GM12878 (cell line): ENCODE data around the gene ALMS1. TPM values are rescaled to one million over a fixed set of nuclear protein-coding genes. Genes with fewer than 3 reads are reported as not detected.

Experiments
- ATAC-seq: fragments of 200-7000 bp; cut with Tn5 transposase; 3 replicates; pipeline ENCODE4 v1.9.1; 2020; ENCODE audit warnings: mild to moderate bottlenecking, moderate library complexity
- BruUV-seq: library from RNA; stranded (reverse); fragments of 400-500 nt; replicated peaks from 2 replicates; lab custom pipeline; 2021; lab: Mats Ljungman, UMichigan
- CTCF ChIA-PET: fragments of 300-600 bp; sonication (Branson Sonifier 250); formaldehyde crosslinking; extraction: SDS; loops from one replicate; lab custom pipeline; 2021; ENCODE audit warnings: inconsistent platforms; lab: Yijun Ruan, JAX
- POLR2A ChIA-PET: fragments of 350-600 bp; formaldehyde crosslinking; extraction: SDS; loops from one replicate; lab custom pipeline; 2021; ENCODE audit warnings: inconsistent platforms; lab: Charles Lee
- RAD21 ChIA-PET: fragments of 300-600 bp; sonication (Branson Sonifier 250); formaldehyde crosslinking; loops from one replicate; lab custom pipeline; 2023; ENCODE audit warnings: antibody characterized with exemption; ENCODE audit not compliant: unreplicated experiment; lab: Charles Lee
- SMC1A ChIA-PET: fragments of 300-600 bp; sonication (Branson Sonifier 250); formaldehyde crosslinking; loops from one replicate; lab custom pipeline; 2023; ENCODE audit not compliant: unreplicated experiment, uncharacterized antibody; lab: Charles Lee
- DNase-seq: peaks from one replicate; pipeline ENCODE4 v3.0.0-alpha.2; 2011; ENCODE audit warnings: low read depth, low spot score
- FAIRE-seq: peaks from 3 replicates; lab custom pipeline; 2011; peaks lifted over from hg19 to GRCh38; lab: Jason Lieb, UNC
- H2AFZ ChIP-seq: 2 replicates; pipeline ENCODE4 v1.6.0; 2011; ENCODE audit warnings: low read depth, low read length, control low read depth; ENCODE audit not compliant: control insufficient read depth
- H3K27ac ChIP-seq: 2 replicates; pipeline ENCODE4 v1.5.1; 2011; ENCODE audit warnings: control low read depth; ENCODE audit not compliant: control insufficient read depth, insufficient read depth
- H3K27me3 ChIP-seq, 2 experiments: replicated peaks in 1 of 2; 2 replicates each; pipeline versions ENCODE4 v1.6.0 to v1.6.1; 2011; ENCODE audit warnings: low read length in 1 of 2; ENCODE audit not compliant: control insufficient read depth in 2 of 2, insufficient read depth in 2 of 2
- H3K36me3 ChIP-seq, 2 experiments: 2 replicates each; pipeline ENCODE4 v1.5.1; 2011; ENCODE audit warnings: low read length in 1 of 2; ENCODE audit not compliant: control insufficient read depth in 2 of 2, insufficient read depth in 2 of 2
- H3K4me1 ChIP-seq: 2 replicates; pipeline ENCODE4 v1.6.1; 2011; ENCODE audit warnings: mild to moderate bottlenecking, low read length, moderate library complexity, mixed read lengths; ENCODE audit not compliant: control insufficient read depth, insufficient read depth
- H3K4me2 ChIP-seq: 2 replicates; pipeline ENCODE4 v1.6.0; 2011; ENCODE audit warnings: control low read depth; ENCODE audit not compliant: control insufficient read depth, insufficient read depth
- H3K4me3 ChIP-seq: fragments of 200-600 bp; sonication (generic); 2 replicates; pipeline ENCODE4 v1.5.1; 2016
- H3K79me2 ChIP-seq: 2 replicates; pipeline ENCODE4 v1.6.0; 2011; ENCODE audit warnings: low read length; ENCODE audit not compliant: control insufficient read depth, insufficient read depth
- H3K9ac ChIP-seq: 2 replicates; pipeline ENCODE4 v1.8.0; 2011; ENCODE audit warnings: low read length, control low read depth, mixed read lengths; ENCODE audit not compliant: control insufficient read depth, insufficient read depth
- H3K9me3 ChIP-seq: replicated peaks from 3 replicates; pipeline ENCODE4 v1.5.1; 2011; ENCODE audit warnings: mild to moderate bottlenecking, low read length; ENCODE audit not compliant: control insufficient read depth, insufficient read depth
- H4K20me1 ChIP-seq: 2 replicates; pipeline ENCODE4 v1.6.0; 2011; ENCODE audit not compliant: control insufficient read depth, insufficient read depth
- CEBPB ChIP-seq, 2 experiments: fragments of 150-350 bp in 1 of 2; IDR thresholded peaks; 2 replicates each; pipeline ENCODE4 v1.6.1; 2012 to 2014; ENCODE audit warnings: low read depth in 2 of 2, low read length in 2 of 2, borderline replicate concordance in 1 of 2, inconsistent platforms in 1 of 2
- CHD4 ChIP-seq: fragments of 200-600 bp; sonication (generic); IDR thresholded peaks from 2 replicates; pipeline ENCODE4 v1.6.1; 2016; ENCODE audit warnings: mild to moderate bottlenecking
- FOS ChIP-seq: IDR thresholded peaks from 3 replicates; pipeline ENCODE4 v1.6.1; 2011; ENCODE audit warnings: borderline replicate concordance; ENCODE audit not compliant: insufficient read length; ENCODE audit errors: extremely low read depth
- HDGF ChIP-seq: fragments of 450-650 bp; IDR thresholded peaks from 2 replicates; pipeline ENCODE4 v1.6.1; 2016; ENCODE audit warnings: antibody characterized with exemption
- MTA3 ChIP-seq: IDR thresholded peaks from 2 replicates; pipeline ENCODE4 v1.6.1; 2012; ENCODE audit warnings: low read length, inconsistent platforms, borderline replicate concordance
- NFXL1 ChIP-seq: fragments of 450-650 bp; IDR thresholded peaks from 2 replicates; pipeline ENCODE4 v1.6.1; 2017; ENCODE audit warnings: antibody characterized with exemption, mild to moderate bottlenecking, borderline replicate concordance
- NR2C2 ChIP-seq: IDR thresholded peaks from 2 replicates; pipeline ENCODE4 v1.6.1; 2011; ENCODE audit warnings: borderline replicate concordance, low read depth; ENCODE audit not compliant: control insufficient read depth, insufficient read length
- SMARCA5 ChIP-seq: fragments of 450-650 bp; IDR thresholded peaks from 2 replicates; pipeline ENCODE4 v1.6.1; 2017; ENCODE audit warnings: mild to moderate bottlenecking
- TBL1XR1 ChIP-seq: IDR thresholded peaks from 2 replicates; pipeline ENCODE4 v1.6.1; 2012; ENCODE audit warnings: low read depth, low read length, improper control_type of control experiment
- WRNIP1 ChIP-seq: IDR thresholded peaks from 2 replicates; pipeline ENCODE4 v1.6.1; 2011; ENCODE audit warnings: low read depth, low read length, improper control_type of control experiment, borderline replicate concordance
- ZNF207 ChIP-seq: fragments of 450-650 bp; IDR thresholded peaks from 2 replicates; pipeline ENCODE4 v1.6.1; 2014; ENCODE audit warnings: antibody characterized with exemption, mild to moderate bottlenecking, borderline replicate concordance
- WGBS: methylation state at CpG from one replicate; pipeline ENCODE4 v1.1.6; 2016; ENCODE audit warnings: low lambda C conversion rate; ENCODE audit not compliant: insufficient replicate concordance, insufficient coverage; ENCODE audit errors: missing lambda C conversion rate; 5-methylcytosine and 5-hydroxymethylcytosine counted together
- in situ Hi-C: fragments of 300-500 bp; cut with MboI; formaldehyde crosslinking; loops from 9 replicates; pipeline ENCODE4 v1.14.3; 2018; ENCODE audit warnings: mixed read lengths
- intact Hi-C: fragments of 100-400 bp; cut with micrococcal nuclease; formaldehyde crosslinking; loops from one replicate; pipeline ENCODE4 v1.14.2; 2022; ENCODE audit not compliant: unreplicated experiment
- polyA plus RNA-seq, 11 experiments: library from polyadenylated mRNA; depleted of rRNA in 4 of 11; unstranded in 6 of 11; stranded (reverse) in 5 of 11; fragments of >200 nt; fragmentation: Nextera tagmentation in 4 of 11; fragmentation: Illumina TruSeq in 1 of 11; extraction: Ambion mirVana in 4 of 11; extraction: Trizol in 1 of 11; gene quantifications; 1 replicate in 1 of 11; 2 replicates in 10 of 11; pipeline versions ENCODE4 v1.2.1 to v1.2.3, GENCODE V29; 2011 to 2016; ENCODE audit warnings: inconsistent platforms in 2 of 11, missing spikeins in 2 of 11, low read depth in 1 of 11
- total RNA-seq, 4 experiments: library from RNA; depleted of rRNA in 3 of 4; stranded (reverse); fragments of >200 nt in 3 of 4; fragmentation: Illumina TruSeq in 1 of 4; extraction: Trizol in 1 of 4; gene quantifications; 2 replicates each; pipeline versions ENCODE4 v1.2.1 to v1.2.3, GENCODE V29; 2013 to 2021
- TF ChIP-seq, protein P1 (sequence below): fragments of 450-650 bp; IDR thresholded peaks from 2 replicates; pipeline ENCODE4 v1.6.1; 2016; ENCODE audit warnings: mild to moderate bottlenecking, moderate library complexity, borderline replicate concordance
- TF ChIP-seq, protein P2 (sequence below): fragments of 150-350 bp; IDR thresholded peaks from 2 replicates; pipeline ENCODE4 v1.6.1; 2014; ENCODE audit warnings: mild to moderate bottlenecking, low read depth, low read length

The ALMS1 gene
- total and polyA plus RNA-seq, 10 of the 15 experiments (the other 5 are each of a cell fraction or from before 2014, with no cell fraction given): 1.1 to 25.8 (median 10.6) TPM

DNA sequence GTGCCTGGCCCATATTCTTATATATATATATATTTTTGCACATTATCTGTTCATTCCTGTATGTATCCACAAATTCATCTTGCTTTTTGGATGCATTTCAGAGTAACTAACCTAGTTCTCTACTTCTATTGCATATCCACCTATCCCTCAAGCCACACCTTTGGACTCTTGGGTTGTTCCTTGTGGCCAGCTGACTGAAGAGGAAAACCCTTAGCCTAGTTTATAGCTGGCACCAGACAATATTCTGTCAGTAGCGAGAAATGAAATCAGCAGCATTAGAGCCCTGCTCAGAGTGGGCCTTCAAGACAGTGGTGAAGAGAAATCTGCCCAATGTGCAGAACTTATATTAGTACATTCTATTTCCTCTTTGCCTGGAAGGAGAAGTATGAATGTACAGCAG lies 19.6 kb upstream of the ALMS1 start:
- RAD21 ChIA-PET: no interaction called here
- TF ChIP-seq FOS (no peak), TBL1XR1 (no peak), SMARCA5 (no peak), CHD4 (no peak), WRNIP1 (no peak)
- TF ChIP-seq, all 136 proteins: peak for 0
- no peak overlapping the region for H3K27ac ChIP-seq
- in situ Hi-C loops: no loop called here
- no peak for ATAC-seq
- H3K9me3 ChIP-seq: no peaks in the 10 kb centered on the region
- SMC1A ChIA-PET: no interaction called here
- no peaks in the 10 kb centered on the region for H3K4me1 ChIP-seq
- H2AFZ ChIP-seq: no peak overlapping the region
- no peak for FAIRE-seq
- POLR2A ChIA-PET: no interaction called here
- H3K27me3 ChIP-seq: no peaks in the 10 kb centered on the region; a peak in 1 of 4 replicates
- no TSS peak for BruUV-seq
- no peaks in the 10 kb centered on the region for H4K20me1 ChIP-seq
- 84% methylated on average over 1 of the region's 1 CpG for WGBS
- CTCF ChIA-PET: no interaction called here
- no peak overlapping the region for H3K4me3 ChIP-seq
- intact Hi-C loops: no loop called here
- no peaks in the 10 kb centered on the region for H3K36me3 ChIP-seq
- DNase-seq: no peak
- no peak overlapping the region for H3K9ac ChIP-seq
- no peak overlapping the region for H3K4me2 ChIP-seq
- no peaks in the 10 kb centered on the region for H3K79me2 ChIP-seq

DNA sequence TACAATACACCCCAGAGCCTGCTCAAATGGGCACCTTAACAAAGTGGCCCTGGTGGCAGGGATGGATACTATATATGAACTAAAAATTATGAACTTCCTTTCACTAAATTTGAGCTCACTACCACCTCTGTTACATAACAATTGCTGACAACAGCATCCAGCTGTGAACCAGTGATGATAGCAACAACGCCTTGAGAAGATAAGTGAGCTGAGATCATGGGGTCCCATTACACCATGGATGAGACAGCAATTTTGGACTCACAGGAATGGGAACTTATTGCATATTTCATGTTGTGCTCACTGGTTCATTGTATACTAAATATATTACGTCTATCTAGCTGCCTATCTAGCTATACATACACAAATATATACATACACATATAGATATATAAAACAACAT lies 16.9 kb upstream of the ALMS1 start:
- no peak for FAIRE-seq
- in situ Hi-C loops (no loop called here), intact Hi-C loops (no loop called here)
- Histone ChIP-seq H3K79me2 (no peaks in the 10 kb centered on the region), H3K4me1 (no peaks in the 10 kb centered on the region), H3K36me3 (no peaks in the 10 kb centered on the region), H3K4me2 (no peak overlapping the region), H3K27me3 (no peaks in the 10 kb centered on the region; a peak in 1 of 4 replicates), H3K27ac (no peak overlapping the region), H4K20me1 (no peaks in the 10 kb centered on the region), H3K4me3 (no peak overlapping the region), H3K9me3 (no peaks in the 10 kb centered on the region), H3K9ac (no peak overlapping the region), H2AFZ (no peak overlapping the region)
- 9% methylated on average over 2 of the region's 2 CpGs for WGBS
- SMC1A ChIA-PET: interaction anchor here (0.8 kb wide), 2 partner anchors 9 to 24 kb away, joined by 3 to 4 read pairs; no protein-coding TSS in a partner anchor
- CTCF ChIA-PET: interaction anchor here (1.1 to 1.6 kb wide), 3 partner anchors 9 to 191 kb away, joined by 3 to 11 read pairs (median 3); no protein-coding TSS in a partner anchor
- RAD21 ChIA-PET: interaction anchor here (1.3 kb wide), 1 partner anchor 53 kb away, joined by 3 read pairs; no protein-coding TSS in a partner anchor
- DNase-seq: no peak
- no TSS peak for BruUV-seq
- POLR2A ChIA-PET: no interaction called here
- ATAC-seq: no peak
- no peak for TF ChIP-seq CEBPB (IDR thresholded peaks at IDR 0.05; ENCODE audit: borderline replicate concordance in 1 of 2, low read depth in 2 of 2, low read length in 2 of 2)
- TF ChIP-seq, protein P1, sequence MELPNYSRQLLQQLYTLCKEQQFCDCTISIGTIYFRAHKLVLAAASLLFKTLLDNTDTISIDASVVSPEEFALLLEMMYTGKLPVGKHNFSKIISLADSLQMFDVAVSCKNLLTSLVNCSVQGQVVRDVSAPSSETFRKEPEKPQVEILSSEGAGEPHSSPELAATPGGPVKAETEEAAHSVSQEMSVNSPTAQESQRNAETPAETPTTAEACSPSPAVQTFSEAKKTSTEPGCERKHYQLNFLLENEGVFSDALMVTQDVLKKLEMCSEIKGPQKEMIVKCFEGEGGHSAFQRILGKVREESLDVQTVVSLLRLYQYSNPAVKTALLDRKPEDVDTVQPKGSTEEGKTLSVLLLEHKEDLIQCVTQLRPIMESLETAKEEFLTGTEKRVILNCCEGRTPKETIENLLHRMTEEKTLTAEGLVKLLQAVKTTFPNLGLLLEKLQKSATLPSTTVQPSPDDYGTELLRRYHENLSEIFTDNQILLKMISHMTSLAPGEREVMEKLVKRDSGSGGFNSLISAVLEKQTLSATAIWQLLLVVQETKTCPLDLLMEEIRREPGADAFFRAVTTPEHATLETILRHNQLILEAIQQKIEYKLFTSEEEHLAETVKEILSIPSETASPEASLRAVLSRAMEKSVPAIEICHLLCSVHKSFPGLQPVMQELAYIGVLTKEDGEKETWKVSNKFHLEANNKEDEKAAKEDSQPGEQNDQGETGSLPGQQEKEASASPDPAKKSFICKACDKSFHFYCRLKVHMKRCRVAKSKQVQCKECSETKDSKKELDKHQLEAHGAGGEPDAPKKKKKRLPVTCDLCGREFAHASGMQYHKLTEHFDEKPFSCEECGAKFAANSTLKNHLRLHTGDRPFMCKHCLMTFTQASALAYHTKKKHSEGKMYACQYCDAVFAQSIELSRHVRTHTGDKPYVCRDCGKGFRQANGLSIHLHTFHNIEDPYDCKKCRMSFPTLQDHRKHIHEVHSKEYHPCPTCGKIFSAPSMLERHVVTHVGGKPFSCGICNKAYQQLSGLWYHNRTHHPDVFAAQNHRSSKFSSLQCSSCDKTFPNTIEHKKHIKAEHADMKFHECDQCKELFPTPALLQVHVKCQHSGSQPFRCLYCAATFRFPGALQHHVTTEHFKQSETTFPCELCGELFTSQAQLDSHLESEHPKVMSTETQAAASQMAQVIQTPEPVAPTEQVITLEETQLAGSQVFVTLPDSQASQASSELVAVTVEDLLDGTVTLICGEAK: no peak
- TF ChIP-seq, protein P2, sequence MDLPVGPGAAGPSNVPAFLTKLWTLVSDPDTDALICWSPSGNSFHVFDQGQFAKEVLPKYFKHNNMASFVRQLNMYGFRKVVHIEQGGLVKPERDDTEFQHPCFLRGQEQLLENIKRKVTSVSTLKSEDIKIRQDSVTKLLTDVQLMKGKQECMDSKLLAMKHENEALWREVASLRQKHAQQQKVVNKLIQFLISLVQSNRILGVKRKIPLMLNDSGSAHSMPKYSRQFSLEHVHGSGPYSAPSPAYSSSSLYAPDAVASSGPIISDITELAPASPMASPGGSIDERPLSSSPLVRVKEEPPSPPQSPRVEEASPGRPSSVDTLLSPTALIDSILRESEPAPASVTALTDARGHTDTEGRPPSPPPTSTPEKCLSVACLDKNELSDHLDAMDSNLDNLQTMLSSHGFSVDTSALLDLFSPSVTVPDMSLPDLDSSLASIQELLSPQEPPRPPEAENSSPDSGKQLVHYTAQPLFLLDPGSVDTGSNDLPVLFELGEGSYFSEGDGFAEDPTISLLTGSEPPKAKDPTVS: no peak
- TF ChIP-seq NR2C2: no peak
- TF ChIP-seq ZNF207: no peak
- no peak for TF ChIP-seq HDGF
- TF ChIP-seq NFXL1: no peak
- TF ChIP-seq MTA3: no peak
